Parathyroid adenoma (tissue), 2 donors: ENCODE data around the gene ZFR.
"Not testable (repeated sequence)": the region's sequence is repeated elsewhere in the genome, so short reads cannot be mapped to it uniquely, and the experiment has no call there.

Experiments used
- H2AFZ ChIP-seq: fragments of 300-600 bp; sonication (generic); one replicate; pipeline ENCODE4 v1.7.0; 2017; ENCODE audit warnings: antibody characterized with exemption, mild to moderate bottlenecking
- H3K27ac ChIP-seq: fragments of 300-600 bp; sonication (generic); one replicate; pipeline ENCODE4 v1.7.0; 2017
- H3K27me3 ChIP-seq: fragments of 300-600 bp; sonication (generic); one replicate; pipeline ENCODE4 v1.7.0; 2017; ENCODE audit warnings: low read length; ENCODE audit not compliant: control insufficient read depth, insufficient read depth
- H3K36me3 ChIP-seq: fragments of 300-600 bp; sonication (generic); one replicate; pipeline ENCODE4 v1.7.0; 2017; ENCODE audit warnings: low read length; ENCODE audit not compliant: control insufficient read depth, insufficient read depth
- H3K4me1 ChIP-seq: fragments of 300-600 bp; sonication (generic); one replicate; pipeline ENCODE4 v1.7.0; 2017; ENCODE audit warnings: control low read depth
- H3K4me2 ChIP-seq: fragments of 300-600 bp; sonication (generic); one replicate; pipeline ENCODE4 v1.7.0; 2017; ENCODE audit warnings: low read length
- H3K4me3 ChIP-seq: fragments of 300-600 bp; sonication (generic); one replicate; pipeline ENCODE4 v1.7.0; 2017; ENCODE audit warnings: low read depth, low read length
- H3K79me2 ChIP-seq: fragments of 300-600 bp; sonication (generic); one replicate; pipeline ENCODE4 v1.7.0; 2017; ENCODE audit warnings: control low read depth
- H3K9ac ChIP-seq: fragments of 300-600 bp; sonication (generic); one replicate; pipeline ENCODE4 v1.7.0; 2017; ENCODE audit warnings: mild to moderate bottlenecking
- H3K9me3 ChIP-seq: fragments of 300-600 bp; sonication (generic); one replicate; pipeline ENCODE4 v1.7.0; 2017; ENCODE audit warnings: low read length; ENCODE audit not compliant: control insufficient read depth
- CTCF ChIP-seq: fragments of 300-600 bp; sonication (generic); IDR thresholded peaks from one replicate; pipeline ENCODE4 v1.7.0; 2017; ENCODE audit warnings: antibody characterized with exemption, mild to moderate bottlenecking
- donor health status: primary hyperparathyroidism.

The ZFR gene

DNA sequence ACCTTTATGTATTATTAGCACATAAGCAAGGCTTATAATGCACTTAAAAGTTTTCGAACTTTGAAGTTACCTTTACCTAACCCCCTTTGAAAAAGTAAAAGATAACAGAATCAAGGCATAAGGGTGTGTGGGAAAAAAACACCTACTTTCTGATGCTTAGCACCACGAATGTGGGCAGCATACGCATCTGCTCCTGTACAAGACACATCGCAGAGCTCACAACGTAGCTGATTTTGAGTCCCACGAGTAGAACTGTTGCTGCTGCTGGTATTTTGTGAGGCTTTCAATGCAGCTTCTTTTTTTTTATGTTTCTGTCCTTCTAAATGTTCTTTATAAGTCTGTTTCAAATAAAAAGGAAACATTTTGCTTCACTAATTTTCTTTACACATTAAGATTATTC, 40.8 kb downstream of the ZFR start:
- no peaks in the 10 kb centered on the region for H3K4me1 ChIP-seq
- TF ChIP-seq CTCF, result no peak
- H3K4me3 ChIP-seq, result no peak overlapping the region
- H3K9me3 ChIP-seq, result no peaks in the 10 kb centered on the region
- H3K79me2 ChIP-seq, result peaks cover 5% of the 10 kb centered on the region
- H3K4me2 ChIP-seq, result no peak overlapping the region
- no peaks in the 10 kb centered on the region for H3K36me3 ChIP-seq
- no peak overlapping the region for H3K27ac ChIP-seq
- no peak overlapping the region for H2AFZ ChIP-seq
- no peak overlapping the region for H3K9ac ChIP-seq
- no peaks in the 10 kb centered on the region for H3K27me3 ChIP-seq

DNA sequence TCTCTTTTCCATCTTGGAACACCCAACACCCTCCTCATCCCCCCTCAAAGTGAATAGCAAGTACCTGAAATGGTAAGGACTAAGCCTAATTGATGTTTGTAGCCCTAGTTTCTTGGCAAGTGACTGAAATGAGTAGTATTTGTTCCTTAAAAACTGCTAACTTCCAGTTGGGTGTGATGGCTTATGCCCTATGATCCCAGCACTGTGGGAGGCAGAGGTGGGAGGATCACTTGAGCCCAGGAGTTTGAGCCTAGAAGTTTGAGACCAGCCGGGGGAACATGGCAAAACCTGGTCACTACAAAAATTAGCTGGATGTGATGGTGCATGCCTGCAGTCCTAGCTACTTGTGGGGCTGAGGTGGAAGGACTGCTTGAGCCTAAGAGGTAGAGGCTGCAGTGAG, 44.1 kb downstream of the ZFR start:
- Histone ChIP-seq H3K27me3 (no peaks in the 10 kb centered on the region), H3K79me2 (no peaks in the 10 kb centered on the region), H3K36me3 (no peaks in the 10 kb centered on the region), H2AFZ (no peak overlapping the region), H3K4me3 (no peak overlapping the region), H3K9me3 (no peaks in the 10 kb centered on the region), H3K27ac (no peak overlapping the region), H3K9ac (no peak overlapping the region), H3K4me2 (no peak overlapping the region), H3K4me1 (no peaks in the 10 kb centered on the region)
- no peak for TF ChIP-seq CTCF

GRCh38 chr5:32398754-32399153, 45.8 kb downstream of the ZFR start:
- H3K9ac ChIP-seq, H3K27ac ChIP-seq, H3K36me3 ChIP-seq, H3K27me3 ChIP-seq, H3K79me2 ChIP-seq, H3K9me3 ChIP-seq, H3K4me2 ChIP-seq, H3K4me1 ChIP-seq, H3K4me3 ChIP-seq, H2AFZ ChIP-seq: not testable (repeated sequence)

- no peak overlapping the region for H3K4me3 ChIP-seq
- H3K27ac ChIP-seq, result no peak overlapping the region
- no peaks in the 10 kb centered on the region for H3K9me3 ChIP-seq
- no peaks in the 10 kb centered on the region for H3K79me2 ChIP-seq
- no peak overlapping the region for H3K4me2 ChIP-seq
- no peak for TF ChIP-seq CTCF
- H3K27me3 ChIP-seq, result no peaks in the 10 kb centered on the region
- no peak overlapping the region for H3K9ac ChIP-seq
- no peaks in the 10 kb centered on the region for H3K36me3 ChIP-seq
- no peak overlapping the region for H2AFZ ChIP-seq
- H3K4me1 ChIP-seq, result peaks cover 5% of the 10 kb centered on the region
These were observed 49.6 kb downstream of the ZFR start for GRCh38 chr5:32394981-32395380.

DNA sequence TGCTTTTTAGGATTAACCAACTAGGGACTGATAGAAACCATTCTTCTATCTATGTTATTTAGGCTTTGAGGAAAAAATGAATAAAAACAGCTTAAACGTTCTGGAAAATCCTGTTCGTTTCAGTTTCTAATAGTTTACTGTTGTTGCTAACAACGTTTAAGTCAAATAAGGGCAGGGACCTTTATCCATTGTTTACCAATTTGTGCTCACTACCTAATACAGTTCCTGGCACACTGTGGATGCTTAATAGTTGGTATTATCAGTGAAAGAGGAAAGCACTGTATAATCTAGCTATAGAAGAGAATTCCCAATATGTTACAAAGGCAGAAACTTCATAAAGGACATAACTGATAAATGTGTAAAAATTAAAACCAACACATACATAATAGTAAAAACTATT, 52.5 kb downstream of the ZFR start:
- no peak overlapping the region for H3K9ac ChIP-seq
- no peak overlapping the region for H2AFZ ChIP-seq
- H3K4me2 ChIP-seq, result no peak overlapping the region
- no peak overlapping the region for H3K4me3 ChIP-seq
- H3K36me3 ChIP-seq, result no peaks in the 10 kb centered on the region
- no peaks in the 10 kb centered on the region for H3K9me3 ChIP-seq
- H3K4me1 ChIP-seq, result peaks cover 5% of the 10 kb centered on the region
- no peaks in the 10 kb centered on the region for H3K79me2 ChIP-seq
- H3K27me3 ChIP-seq, result no peaks in the 10 kb centered on the region
- no peak overlapping the region for H3K27ac ChIP-seq
- TF ChIP-seq CTCF, result no peak
